ENCODE data around the gene CLTCL1.
A peak's percentile ranks its signal among the peaks of the same experiment; 100 is the strongest.
"Not testable (repeated sequence)": the region's sequence is repeated elsewhere in the genome, so short reads cannot be mapped to it uniquely, and the experiment has no call there.

Gene CLTCL1

DNA sequence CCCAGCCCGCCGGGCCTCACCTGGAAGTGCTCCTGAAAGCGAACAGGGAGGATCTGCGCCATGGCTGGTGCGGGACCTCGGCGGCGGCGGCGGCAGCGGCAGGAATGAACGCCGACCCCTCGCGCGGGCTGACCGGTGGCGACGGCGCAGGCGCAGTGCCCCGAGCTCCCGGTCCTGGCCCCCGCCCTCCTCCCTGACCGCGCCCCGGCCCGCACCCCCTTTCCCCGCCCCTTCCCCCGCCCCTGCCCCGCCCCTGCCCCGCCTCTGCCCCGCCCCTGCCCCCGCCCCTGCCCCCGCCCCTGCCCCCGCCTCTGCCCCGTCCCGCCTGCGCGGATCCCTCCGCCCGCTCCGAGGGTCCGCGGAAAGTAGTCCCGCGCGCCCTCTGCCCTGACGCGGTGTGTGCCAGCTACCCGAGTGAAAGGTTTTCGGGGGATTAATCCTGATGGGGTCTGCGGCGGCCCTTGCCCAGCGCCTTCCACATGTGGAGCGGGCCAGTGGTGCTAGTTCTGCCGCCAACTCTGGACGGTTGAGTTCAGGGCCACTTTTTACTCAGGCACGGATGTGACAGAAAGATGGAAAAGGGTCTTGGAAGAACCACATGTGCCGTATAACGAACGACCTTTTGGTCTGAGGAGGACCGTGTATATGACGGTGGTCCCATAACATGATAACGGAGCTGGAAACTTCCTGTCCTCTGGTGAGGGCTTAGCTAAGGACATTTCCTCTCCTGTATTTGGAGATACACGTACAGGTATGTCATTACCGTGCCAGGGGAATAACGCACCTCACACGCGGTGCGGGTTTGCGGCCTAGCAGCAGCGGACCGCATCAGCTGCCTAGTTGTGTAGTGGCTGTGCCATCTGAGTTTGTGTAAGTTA, at the start of gene CLTCL1:
TSS of gene CLTCL1 (minus strand) at position 140 of the 878 bp plus-strand sequence. CDS start at position 62, 78 bp downstream.
- DNase-seq (ENCODE audit: extremely low read depth in 1 of 2, low read depth in 1 of 2) = peak; percentile 47 to 60

DNA sequence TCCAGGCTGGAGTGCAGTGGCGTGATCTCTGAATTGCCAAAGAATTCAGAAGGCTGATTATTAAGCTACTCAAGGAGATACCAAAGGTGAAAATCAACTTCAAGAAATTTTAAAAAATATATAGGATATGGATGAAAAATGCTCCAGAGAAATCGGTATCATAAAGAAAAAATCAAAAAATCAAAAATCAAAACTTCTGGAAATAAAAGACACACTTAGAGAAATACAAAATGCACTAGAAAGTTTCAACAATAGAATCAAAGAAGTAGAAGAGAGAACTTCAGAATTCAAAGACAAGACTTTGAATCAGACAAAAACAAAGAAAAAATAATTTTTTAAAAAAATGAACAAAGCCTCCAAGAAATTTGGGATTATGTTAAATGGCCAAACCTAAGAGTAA, 45.6 kb upstream of the CLTCL1 start:
- DNase-seq (ENCODE audit: extremely low read depth in 1 of 2, low read depth in 1 of 2) = no peak

DNA sequence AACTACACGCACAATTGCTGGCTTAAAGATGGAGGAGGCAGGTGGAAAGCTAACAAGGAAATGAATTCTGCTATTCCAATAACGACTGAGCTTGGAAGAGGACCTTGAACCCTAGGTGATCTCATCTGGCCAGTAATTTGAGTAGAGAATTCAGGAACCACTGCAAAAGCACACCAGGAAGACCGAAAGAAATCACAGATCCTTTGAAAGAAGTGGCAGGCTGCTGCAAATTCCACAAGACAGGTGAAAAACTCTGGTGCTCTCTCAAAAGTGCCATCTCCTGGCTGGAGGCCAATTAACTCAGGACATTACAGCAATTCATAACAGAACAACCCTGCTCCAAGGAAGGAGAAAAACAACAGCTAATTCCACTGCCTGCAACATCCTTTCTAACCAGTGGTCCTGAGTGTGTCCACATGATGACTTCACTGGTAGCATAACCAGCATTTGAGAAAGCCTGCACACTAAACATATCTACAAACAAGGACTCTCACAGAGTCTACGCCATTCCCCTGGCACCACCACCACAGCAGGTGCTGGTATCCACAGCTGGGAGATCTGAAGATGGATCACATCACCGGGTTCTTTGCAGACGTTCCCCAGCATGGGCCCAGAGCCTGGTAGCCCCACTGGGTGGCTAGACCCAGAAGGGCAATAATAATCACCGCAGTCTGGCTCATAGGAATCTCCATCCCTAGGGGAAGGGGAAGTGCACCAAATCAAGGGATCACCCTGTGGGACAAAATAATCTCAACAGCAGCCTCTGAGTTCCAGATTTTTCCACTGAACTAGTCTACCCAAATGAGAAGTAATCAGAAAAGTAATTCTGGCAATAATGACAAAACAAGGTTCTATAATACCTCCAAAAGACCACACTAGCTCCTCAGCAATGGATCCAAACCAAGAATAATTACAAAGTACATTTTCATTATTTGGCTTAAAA, 44.9 kb upstream of the CLTCL1 start:
- no peak for DNase-seq (ENCODE audit: extremely low read depth in 1 of 2, low read depth in 1 of 2)

DNA sequence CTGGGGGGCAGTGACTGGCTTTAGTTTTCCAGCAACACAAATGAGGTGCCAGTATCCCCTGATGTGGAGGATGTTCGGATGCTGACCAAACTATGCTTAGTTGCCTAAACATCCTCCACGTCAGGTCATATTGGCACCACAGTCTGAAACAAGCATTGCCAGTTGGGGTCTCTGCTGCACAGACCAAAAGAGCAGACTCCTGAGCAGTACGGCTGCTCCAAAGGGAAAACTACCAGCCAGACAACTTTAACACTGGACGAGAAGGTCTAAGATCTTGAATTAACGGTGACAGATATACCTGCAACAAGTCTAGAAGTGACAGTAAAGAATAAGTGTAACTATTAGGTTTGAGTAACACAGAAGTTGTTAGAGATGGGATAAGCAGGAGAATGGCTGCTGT, 40.5 kb upstream of the CLTCL1 start:
- no peak for DNase-seq (ENCODE audit: extremely low read depth in 1 of 2, low read depth in 1 of 2)

DNA sequence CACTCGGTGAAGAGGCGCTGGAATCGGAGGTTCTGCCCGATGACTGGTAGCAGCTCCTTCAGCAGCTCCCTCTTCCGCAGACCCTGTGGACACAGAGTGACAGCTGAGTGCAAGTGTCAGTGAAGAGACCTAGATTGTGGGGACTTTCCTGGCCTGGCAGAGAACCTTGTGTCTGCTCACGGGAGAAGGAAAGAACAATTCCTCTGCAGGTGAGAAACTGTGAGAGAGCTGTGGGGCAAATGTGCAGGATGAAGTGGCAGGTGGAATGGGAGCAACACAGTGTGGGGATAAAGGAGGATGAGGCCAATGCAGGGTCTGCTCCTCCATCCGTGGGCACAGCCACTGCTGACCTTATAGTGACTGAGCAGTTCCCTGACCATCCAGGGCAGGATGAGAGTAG, 40.0 kb upstream of the CLTCL1 start:
- DNase-seq (ENCODE audit: extremely low read depth in 1 of 2, low read depth in 1 of 2) = no peak

DNA sequence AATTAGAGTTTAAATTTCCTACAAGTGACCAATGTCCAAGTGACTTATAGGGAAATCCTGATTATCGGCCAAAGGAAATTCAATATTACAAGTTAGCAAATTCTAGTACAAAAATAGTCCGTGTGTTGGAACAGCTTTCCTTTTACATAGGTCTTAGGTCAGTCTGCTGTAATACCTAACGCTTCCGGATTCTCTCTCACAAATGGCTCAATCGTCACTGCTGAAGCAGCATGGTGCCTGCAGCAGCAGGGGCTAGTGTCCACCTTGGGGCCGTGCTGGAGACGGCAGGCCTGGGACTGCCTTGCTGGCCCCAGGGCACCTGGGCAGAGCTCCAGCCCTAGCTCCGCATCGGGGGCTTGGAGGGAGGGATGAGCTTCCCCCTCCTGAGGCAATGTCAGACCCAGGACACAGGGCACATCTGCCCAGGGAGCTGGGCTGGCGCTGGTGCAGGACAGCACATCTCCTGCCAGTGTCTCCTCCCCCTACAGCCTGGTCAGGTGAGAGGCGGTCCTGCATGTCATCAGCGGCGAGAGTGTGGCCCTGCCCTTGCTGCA, 39.4 kb upstream of the CLTCL1 start:
- no peak for DNase-seq (ENCODE audit: extremely low read depth in 1 of 2, low read depth in 1 of 2)

DNA sequence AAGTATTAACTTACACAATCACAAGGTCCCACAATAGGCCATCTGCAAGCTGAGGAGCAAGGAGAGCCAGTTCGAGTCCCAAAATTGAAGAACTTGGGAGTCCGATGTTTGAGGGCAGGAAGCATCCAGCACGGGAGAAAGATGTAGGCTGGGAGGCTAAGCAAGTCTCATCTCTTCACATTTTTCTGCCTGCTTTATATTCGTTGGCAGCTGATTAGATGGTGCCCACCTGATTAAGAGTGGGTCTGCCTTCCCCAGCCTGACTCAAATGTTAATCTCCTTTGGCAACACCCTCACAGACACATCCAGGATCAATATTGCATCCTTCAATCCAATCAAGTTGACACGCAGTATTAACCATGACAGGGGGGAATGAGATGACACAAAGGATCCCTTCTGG, 38.7 kb upstream of the CLTCL1 start:
- not testable (repeated sequence) for DNase-seq (ENCODE audit: extremely low read depth in 1 of 2, low read depth in 1 of 2)

DNA sequence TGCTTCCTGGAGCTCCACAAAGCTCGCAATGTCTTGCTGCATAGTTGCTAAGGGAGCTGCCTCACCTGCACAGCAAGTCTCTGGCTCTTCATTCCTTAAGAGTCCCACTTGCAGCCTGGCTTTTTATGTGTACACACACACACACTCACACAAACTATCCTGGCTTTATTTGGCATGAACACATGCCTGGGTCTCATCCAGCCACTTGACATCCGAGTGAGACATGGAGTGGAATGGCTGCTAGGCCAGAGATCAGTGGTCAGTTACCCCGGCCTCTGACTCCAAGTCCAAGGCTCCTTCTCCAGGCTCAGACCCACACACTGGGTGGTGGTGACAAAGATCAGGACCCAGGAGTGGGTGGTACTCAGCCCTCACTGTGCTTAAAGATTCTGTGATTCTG, 37.9 kb upstream of the CLTCL1 start:
- DNase-seq (ENCODE audit: extremely low read depth in 1 of 2, low read depth in 1 of 2) = no peak

DNA sequence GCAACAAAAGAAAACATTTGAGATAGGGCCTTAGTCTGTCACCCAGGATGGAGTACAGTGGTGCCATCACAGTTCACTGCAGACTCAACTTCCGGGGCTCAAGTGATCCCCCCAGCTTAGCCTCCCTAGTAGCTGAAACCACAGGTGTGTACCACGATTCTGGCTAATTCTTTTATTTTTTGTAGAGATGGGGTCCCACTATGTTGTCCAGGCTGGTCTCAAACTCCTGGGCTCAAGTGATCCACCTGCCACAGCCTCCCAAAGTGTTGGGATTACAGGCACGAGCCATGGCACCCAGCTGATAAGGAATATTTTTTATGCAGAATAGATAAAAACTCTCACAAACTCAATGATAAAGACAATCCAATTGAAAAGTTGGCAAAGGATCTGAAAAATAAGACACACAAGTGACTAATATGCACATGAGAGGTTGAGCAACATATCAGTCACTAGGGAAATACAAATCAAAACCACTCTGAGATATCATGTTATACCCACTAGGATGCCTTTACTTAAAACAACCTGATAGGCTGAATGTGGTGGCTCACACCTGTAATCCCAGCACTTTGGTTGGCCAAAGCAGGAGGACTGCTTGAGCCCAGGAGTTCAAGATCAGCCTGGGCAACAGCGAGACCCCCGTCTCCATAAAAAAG, 33.9 kb upstream of the CLTCL1 start:
- DNase-seq (ENCODE audit: extremely low read depth in 1 of 2, low read depth in 1 of 2) = no peak

DNA sequence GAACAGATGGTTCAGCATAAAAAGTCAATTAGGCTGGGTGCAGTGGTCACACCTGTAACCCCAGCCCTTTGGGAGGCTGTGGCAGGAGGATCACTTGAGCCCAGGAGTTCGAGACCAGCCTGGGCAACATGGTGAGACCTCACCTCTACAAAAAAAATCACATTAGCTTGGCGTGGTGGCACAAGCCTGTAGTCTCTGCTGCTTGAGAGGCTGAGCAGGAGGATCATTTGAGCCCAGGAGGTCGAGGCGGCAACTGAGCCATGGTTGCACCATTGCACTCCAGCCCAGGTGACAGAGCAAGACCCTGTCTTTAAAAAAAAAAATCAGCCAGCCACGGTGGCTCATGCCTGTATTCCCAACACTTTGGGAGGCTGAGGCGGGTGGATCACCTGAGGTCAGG, 31.9 kb upstream of the CLTCL1 start:
- not testable (repeated sequence) for DNase-seq (ENCODE audit: extremely low read depth in 1 of 2, low read depth in 1 of 2)

DNA sequence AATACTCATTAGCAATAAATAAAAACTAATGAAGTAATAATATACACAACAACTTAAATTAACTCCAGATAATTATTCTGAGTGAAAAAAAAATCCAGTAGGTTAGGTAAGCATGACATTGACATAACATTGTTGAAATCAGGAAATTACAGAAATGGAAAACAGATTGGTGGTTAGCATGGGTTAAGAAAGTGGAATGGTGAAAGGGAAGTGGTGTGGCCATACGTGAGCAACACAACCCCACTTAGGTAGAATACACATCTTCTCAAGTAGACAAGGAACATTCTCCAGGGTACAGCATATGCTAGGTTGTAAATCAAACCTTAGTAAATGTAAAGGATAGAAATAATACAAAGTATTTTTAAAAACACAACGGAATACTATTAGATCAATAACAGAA, 30.2 kb upstream of the CLTCL1 start:
- no peak for DNase-seq (ENCODE audit: extremely low read depth in 1 of 2, low read depth in 1 of 2)

DNA sequence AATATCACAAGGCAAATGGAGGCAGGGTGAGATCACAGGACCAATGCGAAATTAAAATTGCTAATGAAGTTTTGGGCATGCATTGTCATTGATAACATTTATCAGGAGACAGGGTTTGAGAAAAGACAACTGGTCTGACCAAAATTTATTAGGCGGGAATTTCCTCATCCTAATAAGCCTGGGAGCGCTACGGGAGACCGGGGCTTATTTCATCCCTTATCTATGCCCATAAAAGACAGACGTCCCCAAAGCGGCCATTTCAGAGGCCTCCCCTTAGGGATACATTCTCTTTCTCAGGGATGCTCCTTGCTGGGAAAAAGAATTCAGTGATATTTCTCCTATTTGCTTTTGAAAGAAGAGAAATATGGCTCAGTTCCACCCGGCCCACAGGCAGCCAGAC, 28.6 kb upstream of the CLTCL1 start:
- not testable (repeated sequence) for DNase-seq (ENCODE audit: extremely low read depth in 1 of 2, low read depth in 1 of 2)

DNA sequence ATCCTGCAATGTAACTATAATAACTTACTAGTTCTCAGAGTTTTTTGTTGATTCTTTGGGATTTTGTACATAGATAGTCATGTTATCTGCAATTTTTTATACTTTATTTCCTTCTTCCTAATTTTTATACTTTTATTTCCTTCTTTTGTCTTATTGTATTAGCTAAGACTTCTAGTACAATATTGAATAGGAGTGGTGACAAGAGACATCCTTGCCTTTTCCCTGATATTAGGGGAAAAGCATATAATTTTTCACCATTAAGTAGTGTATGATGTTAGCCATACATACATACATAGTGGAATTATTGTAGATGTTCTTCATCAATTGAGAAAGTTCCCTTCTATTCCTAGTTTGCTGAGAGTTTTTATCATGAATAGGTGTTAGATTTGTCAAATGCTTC, 27.8 kb upstream of the CLTCL1 start:
- DNase-seq (ENCODE audit: extremely low read depth in 1 of 2, low read depth in 1 of 2) = no peak

DNA sequence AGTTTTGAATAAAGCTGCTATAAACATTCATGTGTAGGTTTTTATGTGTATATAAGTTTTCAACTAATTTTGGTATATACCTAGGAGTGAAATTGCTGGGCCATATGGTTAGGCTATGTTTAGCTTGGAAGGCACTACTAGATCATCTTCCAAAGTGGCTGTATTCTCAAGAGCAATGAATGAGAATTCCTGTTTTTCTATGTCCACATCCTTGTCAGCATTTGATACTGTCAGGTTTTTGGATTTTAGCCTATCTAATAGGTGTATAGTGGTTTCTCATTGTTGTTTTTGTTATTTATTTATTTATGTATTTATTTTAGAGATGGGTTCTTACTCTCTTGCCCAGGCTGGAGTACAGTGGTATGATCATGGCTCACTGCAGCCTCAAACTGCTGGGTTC, 26.3 kb upstream of the CLTCL1 start:
- DNase-seq (ENCODE audit: extremely low read depth in 1 of 2, low read depth in 1 of 2) = no peak

DNA sequence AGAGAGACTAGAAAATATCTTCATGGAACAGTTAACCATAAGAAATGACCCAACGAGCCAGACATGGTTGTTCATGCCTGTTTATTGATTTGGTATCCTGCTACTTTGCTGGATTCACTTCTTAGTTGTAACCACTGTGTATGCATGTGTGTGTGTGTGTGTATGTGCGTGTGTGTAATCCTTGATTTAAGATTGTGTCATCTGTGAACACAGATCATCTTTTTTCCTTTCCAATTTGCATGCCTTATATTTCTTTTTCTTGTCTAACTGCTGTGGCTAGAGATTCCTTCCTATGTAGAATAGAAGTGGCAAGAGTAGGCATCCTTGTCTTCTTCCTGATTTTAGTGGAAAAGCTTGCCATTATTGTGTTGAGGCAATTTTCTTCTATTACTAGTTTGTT, 16.4 kb upstream of the CLTCL1 start:
- no peak for DNase-seq (ENCODE audit: extremely low read depth in 1 of 2, low read depth in 1 of 2)

DNA sequence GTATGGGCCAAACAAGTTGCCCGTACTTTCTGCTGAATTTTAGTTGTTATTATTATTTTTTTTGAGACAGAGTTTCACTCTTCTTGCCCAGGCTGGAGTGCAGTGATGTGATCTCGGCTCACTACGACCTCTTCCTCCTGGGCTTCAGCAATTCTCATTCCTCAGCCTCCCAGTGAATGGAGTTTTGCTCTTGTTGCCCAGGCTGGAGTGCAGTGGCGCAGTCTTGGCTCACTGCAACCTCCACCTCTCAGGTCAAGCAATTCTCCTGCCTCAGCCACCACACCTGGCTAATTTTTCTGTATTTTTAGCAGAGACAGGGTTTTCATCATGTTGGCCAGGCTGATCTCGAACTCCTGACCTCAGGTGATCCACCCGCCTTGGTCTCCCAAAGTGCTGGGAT, 15.0 kb upstream of the CLTCL1 start:
- not testable (repeated sequence) for DNase-seq (ENCODE audit: extremely low read depth in 1 of 2, low read depth in 1 of 2)

DNA sequence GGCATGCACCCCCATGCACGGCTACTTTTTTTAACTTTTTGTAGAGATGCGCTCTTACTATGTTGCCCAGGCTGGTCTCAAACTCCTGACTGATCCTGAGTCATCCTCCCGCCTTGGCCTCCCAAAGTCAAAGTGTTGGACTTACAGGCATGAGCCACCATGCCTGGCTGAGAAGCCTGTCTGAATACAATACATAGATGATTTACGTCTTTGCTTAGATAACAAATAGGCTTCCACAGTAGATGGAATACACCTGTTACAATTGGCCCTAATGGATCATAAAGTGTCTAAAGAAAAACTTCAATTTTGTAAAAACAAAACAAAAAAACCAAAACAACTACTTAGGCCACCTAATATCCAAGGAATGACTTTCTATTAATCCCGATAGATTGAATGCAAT, 13.0 kb upstream of the CLTCL1 start:
- DNase-seq (ENCODE audit: extremely low read depth in 1 of 2, low read depth in 1 of 2) = no peak

DNA sequence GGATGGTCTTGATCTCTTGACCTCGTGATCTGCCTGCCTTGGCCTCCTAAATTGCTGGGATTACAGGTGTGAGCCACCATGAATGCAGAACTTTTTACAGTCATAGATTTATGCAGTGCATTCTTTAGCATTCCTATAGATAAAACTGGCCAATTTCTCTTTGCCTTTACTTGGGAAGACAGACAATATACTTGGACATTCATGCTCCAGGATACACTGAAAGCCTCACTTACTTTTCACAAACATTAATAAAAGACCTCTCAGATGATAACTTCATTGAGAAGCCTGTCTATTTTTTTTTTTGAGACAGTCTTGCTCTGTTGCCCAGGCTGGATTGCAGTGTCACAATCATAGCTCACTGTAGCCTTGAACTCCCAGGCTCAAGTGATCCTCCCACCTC, 12.3 kb upstream of the CLTCL1 start:
- DNase-seq (ENCODE audit: extremely low read depth in 1 of 2, low read depth in 1 of 2) = no peak

DNA sequence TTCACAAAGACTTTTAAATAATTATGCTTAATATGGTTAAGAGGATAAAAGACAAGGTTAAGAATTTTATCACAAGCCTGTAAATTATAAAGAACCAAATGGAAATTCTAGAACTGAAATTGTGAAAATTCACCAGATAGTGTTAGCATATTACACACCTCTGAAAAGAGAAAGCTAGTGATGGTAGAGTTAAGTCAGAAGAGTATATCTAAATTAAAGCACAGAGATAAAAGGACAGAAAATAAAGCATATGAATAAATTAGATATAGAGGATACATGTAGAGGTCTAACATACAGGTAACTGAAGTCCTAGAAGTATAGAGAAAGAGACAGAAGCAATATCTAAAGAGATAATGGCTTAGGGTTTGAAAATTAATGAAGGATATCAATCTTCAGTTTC, 4.2 kb upstream of the CLTCL1 start:
- DNase-seq (ENCODE audit: extremely low read depth in 1 of 2, low read depth in 1 of 2) = no peak

DNA sequence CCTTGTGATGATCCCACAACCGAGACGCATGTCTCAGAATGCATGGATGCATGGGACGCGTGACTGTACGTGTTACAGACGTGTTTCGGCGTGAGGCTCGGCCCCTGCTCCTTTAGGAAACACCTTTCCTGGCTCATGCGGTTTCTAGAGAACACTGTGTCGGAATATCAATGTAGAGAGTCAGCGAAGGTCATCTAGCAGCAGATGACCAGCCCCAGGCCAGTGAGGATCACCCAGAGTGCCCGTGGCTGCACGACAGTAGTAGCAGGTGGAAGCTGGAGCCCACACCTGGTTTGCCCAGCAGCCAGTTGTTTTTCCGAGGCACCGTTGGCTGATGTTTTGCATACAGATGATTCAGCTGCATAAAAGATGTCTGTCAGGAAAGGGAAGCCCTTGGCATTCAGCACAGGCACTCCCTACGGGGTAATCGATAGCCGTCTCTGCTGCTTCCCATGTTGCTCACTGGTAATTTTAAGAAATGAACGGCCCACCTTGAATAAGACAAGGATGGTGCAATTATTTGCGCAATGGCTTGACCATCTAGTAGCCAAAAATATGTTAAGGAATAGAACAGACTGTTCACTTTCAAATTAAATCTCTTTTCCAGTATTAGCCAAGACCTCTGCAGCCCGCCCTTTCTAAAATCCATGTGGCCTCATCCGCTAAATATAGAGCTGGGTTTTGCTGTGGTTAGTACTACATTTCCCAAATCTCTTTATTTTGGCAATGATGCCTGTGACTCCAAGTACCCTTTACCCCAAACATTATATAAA, 1.1 kb upstream of the CLTCL1 start:
- DNase-seq (ENCODE audit: extremely low read depth in 1 of 2, low read depth in 1 of 2) = no peak

Measured in stimulated activated CD8-positive, alpha-beta memory T cell treated with anti-CD3 and anti-CD28 coated beads, Interleukin-7, amount 100 ng/mL, for 48 hours (primary cell).